NCI-H128 (cell line): ENCODE data around the gene RBBP6.

Source experiments
- DNase-seq: peaks from one replicate; lab custom pipeline; 2025; ENCODE audit not compliant: unreplicated experiment; lab: John Stamatoyannopoulos, UW

RBBP6 gene

DNA sequence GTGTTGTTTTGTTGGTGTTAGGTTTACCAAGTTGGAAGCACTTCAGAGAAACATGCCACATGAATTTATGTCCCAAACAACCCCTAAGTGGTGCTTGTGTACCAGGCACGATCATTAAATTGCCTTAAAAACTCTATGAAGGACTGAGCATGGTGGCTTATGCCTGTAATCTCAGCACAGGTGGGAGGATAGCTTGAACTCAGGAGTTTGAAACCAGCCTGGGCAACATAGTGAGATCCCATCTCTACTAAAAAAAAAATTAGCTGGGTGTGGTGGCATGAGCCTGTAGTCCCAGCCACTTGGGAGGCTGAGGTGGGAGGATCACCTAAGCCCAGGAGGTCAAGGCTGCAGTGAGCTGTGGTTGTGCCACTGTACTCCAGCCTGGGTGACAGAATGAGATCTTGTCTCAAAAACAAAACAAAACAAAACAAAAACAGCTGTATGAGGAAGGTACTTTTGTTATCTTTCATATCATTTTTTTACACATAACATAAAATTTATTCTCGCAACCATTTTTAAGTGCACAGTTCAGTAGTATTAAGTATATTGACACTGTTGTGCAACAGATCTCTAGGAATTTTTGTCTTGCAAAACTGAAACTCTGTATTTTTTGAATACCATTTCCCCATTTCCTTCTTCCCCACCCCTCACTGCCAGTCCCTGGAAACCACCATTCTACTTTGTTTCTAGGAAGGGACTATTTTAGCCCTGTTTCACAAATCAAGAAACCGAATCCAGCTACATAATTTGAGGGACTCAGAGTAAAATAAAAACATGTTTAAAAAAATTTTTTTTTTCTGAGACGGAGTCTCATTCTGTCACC lies 14.3 kb upstream of the RBBP6 start:
- no peak for DNase-seq

DNA sequence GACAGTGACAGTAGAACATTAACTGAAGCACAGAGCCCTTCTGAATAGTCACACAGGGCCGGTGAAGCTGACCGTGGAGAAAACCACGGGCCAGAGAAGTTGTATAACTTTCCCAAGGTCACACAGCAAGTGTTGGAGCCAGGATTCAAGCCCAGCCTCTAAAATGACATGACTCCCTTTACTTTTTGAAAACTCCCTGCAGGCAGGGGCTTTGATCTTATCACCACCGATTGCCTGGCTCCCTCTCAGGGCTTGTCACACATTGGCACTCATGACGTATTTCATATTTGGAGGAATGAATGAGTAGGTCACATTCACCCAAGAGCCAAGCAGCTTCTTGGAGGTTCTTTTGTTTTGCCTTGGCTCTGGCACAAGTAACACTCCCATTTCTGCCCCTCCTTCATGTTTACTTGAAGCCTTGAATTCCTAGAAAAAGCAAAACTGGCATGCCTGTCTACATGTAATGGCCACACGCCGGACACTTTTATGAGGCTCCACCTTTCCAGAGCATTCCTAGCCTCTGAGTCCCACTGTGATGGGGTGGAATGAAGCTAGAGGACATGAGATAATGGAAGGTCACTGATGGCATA lies 13.3 kb upstream of the RBBP6 start:
- no peak for DNase-seq

DNA sequence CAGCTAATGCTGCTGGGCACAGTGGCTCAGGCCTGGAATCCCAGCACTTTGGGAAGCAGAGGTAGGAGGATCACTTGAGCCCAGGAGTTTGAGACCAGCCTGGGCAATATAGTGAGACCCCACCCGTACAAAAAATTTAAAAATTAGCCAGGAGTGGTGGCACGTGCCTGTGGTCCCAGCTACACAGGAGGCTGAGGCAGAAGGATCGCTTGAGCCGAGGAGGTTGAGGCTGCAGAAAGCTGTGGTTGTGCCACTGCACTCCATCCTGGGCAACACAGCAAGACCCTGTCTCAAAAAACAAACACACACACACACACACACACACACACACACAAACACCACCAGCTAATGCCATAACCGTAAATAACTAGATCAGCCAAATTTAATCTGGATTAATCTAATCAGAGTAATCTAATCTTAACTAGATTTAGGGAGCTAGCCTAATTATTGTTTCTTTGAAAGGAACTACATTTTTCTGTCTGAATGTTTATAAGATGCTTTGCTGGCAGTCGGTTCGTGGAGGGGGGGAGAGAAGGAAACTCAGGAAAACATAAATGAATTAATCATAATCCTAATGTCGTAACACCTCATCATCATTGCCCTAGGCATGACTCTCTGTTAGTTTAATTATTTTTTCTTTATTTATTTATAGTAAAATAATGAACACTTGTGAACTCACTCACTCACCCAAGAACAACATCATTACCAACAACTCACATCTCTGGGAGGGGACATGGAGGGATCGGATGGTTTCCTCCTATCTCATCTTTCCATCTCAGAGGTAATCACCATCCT lies 12.5 kb upstream of the RBBP6 start:
- no peak for DNase-seq

DNA sequence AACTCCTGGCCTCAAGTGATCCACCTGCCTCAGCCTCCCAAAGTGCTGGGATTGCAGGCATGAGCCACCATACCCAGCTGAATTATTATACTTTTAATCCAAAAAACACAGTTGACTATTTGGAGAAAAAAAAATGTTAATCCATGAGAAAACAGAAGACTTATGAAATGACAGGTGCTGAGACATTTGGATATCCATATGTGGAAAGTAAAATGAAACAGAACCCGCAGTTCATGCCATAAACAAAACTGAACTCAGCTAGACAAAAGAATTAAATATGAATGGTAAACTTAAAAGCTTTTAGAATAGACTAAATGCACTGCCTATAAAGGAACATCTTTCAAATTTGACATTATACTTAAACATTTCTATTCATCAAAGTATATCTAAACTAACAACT lies 8.2 kb upstream of the RBBP6 start:
- no peak for DNase-seq

DNA sequence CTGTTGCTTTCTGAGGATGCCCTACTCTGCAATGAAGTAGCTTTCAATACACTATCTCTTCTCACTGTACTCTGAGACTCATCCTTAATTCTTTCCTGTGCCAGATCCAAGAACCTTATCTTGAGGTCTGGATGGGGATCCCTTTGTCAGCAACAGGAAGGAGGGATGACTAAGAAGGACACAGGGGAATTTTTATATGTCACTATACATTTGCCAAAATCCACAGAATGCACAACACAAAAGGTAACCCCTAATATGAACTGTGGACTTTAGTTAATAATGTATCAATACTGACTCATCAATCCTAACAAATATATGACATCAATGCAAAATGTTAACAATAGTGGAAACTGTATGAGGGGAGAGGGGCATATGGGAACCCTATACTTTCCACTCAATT lies 4.7 kb upstream of the RBBP6 start:
- no peak for DNase-seq

DNA sequence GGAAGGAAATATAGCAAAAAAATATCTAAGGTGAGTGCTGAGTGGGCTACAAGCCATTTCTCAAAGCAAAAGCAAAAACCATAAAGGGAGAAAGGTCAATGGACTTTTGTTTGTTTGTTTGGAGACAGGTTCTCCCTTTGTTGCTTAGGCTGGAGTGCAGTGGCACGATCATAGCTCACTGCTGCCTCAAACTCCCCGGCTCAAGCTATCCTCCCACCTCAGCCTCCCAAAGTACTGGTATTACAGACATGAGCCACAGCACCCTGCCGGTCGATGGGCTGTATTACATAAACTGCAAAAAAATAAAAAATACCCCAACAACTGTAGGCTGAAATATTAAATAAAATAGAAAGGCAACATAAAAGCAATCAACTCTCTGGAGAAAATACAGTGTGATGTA lies 3.5 kb upstream of the RBBP6 start:
- DNase-seq: no peak

DNA sequence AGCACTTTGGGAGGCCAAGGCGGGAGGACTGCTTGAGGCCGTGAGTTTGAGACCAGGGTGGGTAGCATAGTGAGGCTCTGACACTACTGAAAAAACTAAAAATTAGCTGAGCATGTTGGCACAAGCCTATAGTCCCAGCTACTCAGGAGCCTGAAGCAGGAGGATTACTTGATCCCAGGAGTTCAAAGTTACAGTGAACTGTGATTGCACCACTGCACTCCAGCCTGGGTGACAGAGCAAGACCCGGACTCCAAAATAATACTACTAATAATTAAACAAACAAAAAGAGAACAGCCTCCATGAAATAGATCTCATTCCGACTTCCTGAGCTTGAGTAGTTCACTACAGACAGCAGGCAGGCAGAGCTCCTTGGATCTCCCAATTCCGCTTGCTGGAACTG lies 2.7 kb upstream of the RBBP6 start:
- DNase-seq: no peak

DNA sequence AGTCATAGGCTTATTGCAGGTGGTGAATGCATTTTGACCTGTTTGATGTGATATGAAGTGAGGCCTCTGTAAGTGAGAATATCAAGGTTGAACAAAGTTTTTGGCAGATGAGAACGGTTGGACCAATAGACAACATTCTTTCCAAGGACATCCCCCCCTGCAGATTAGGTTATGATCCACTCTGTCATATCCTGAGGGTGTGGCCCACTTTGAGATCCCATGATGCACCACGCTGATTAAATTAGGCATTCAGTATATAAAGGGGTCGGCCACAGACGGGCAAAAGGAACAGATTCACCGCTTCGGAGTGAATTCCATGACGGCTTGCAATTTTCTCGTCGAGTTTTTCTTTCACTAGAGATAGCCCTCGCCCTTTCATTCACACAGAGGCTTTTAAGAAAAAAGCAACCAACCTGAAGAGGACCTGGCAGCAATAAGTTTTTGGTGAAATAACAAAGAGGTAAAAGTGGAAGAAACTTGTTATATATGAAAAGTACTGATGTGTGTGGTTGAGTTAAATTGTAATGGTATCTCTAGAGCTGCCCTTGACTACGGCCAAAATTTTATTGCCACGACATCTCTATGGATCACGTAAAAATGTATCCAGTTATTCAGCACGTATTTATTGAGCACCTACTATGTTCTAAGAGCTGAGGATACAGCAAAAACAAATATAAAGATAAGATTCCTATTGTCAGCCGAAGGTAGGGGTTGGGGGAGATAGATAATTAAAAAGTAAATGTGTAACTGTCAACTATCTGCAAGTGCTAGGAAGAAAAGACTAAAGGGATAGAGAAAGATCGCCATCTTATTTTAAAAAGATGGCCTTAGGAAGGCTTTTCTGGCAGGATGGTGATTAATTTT lies 1.7 kb upstream of the RBBP6 start:
- DNase-seq: no peak

DNA sequence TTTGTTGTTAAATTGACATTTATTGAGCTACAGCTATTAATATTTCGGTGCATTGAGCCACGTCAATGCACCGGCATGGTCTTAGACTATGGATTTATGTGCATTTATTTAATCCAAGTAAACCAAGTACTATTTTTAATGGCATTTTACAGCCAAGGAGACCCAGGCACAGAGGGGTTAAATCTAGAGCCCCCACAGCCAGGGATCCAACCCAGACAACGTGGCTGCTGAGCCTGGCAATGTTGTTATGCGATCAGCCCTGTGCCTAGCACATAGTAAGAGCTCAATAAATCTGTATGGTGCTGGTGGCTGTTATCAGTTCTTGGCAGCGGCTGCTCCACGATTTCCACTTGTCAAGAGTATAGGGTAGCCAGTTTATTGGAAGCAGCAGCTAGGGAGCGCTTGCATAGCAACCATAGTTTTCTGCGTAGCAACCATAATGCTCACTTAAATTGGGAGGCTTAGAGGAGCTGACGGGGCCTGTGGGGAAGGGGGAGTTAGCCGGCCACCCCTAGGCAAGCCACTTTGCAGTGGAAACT lies 541 bp upstream of the RBBP6 start:
- no peak for DNase-seq

DNA sequence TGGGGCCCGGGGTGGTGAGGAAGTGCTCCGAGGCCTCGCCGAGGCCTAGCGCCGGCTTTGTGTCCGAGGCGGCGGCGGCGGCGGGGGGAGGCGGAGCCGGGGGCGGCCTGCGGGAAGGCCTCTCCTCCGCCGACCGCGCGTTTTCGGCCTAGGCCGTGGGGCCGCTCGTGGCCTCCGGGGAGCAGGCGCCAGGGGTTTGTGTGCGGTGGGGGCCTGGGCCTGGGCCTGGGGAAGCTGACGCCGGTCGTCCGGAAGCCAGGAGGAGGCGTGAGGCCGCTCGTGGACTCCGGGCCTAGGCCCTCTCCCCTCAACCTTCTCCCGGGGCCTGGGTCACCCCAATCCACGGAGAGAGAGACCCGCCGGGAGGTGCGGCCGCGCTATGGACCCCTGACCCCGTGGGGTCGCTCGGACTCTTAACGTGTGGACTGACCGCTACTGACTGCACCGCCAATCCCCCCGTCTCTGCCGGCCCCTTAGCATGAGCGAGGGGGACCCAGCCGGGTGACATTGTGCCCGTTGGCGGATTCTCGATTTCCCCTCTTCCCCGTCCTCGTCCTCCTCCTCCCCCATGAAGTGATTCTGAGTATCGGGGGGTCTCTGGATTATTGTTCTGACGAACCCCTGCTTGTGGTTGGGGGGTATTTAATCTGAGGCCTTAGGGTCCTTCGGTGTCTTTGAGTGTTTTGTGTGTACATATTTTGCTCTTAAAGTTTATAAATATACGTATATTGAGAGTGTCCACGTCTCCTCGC lies 660 bp downstream of the RBBP6 start:
- DNase-seq: no peak

DNA sequence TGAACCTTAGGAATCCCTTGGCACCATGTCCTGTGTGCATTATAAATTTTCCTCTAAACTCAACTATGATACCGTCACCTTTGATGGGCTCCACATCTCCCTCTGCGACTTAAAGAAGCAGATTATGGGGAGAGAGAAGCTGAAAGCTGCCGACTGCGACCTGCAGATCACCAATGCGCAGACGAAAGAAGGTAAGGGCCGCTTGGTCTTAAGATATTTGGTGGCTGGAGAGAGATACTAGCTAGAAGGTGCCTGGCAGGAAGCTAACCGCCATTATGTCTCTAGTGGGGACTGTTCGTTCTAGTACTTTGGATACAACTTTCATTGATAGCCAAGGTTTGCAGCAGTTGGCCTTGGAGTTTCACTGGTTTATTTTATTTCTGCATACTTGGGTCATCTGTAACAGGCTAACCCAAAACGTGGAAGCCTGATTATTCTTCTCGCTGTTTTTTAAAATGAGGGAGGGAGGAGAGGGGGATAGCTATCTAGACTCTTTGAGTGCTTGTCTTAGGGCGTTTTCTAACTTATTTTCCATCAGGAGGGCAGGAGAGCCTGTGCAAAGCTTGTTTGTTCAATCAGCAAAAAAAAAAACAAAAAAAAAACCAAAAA lies 1.3 kb downstream of the RBBP6 start:
- no peak for DNase-seq

DNA sequence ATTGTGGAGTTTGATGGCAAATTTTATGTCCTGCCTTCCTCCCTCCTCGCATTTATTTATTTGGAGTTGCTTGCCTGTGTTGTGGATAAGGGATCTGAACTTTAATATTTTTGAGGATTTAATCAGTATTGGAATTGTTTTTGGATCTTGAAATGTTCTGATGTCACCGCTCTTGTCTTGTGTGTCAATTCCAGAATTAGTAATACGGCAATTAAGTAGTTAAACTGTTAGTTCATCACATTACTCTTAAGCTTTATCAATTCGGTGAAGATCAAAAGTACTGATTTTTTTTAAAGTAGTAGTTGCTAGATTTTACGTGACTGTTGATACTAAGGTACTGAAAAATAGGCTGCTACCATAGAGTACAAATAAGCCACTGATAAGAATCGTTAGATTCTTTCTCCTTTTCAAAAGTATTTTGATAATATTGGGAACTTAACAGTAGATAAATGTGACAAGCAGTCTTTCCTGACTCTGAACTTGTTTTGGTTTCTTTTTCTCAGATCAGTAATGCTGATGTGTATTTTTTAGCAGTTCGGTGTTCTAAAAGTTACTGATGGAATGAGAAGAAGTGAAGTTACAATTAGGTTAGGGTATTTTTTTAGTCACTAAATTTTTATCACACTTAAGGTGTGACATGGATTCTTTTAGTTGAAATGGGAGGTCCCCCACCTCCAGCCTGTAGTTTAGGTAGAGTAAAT lies 2.0 kb downstream of the RBBP6 start:
- DNase-seq: no peak

DNA sequence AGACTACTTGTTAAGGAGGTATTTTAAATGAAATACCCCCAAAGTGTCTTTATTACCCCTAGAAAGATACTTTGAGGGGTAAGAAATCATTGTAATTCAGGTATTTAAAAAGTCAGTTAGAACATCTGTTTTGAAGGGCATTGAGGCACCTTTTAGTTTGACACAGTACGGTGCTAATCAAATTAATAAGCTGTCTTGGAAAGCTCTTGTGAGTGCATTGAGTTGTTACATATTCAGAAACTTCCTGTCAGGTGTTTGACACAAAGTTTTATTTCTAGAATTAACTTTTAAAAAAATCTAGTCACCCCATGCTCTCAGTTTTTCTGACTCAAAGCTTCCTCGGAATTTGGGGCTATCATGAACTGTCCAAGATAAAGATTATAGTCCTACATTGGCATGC lies 4.6 kb downstream of the RBBP6 start:
- DNase-seq: no peak

DNA sequence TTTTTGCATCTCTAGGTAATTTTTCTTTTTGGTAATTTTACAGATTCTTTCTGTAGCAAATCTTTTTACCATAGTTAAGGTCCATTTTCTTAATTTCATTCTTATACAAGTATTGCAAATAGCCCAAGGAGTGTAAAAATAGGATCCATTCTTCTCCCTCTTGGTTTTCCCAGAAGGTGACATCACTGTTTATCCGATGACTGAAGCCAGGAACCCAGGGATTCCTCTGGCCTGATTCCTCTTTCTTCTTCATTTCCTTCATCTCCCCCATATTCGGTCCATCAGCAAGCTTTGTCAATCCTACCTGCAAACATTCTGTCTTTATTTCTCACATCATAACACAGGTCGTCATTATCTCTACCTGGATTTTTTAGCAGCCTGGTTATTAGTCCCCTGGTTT lies 5.3 kb downstream of the RBBP6 start:
- no peak for DNase-seq

DNA sequence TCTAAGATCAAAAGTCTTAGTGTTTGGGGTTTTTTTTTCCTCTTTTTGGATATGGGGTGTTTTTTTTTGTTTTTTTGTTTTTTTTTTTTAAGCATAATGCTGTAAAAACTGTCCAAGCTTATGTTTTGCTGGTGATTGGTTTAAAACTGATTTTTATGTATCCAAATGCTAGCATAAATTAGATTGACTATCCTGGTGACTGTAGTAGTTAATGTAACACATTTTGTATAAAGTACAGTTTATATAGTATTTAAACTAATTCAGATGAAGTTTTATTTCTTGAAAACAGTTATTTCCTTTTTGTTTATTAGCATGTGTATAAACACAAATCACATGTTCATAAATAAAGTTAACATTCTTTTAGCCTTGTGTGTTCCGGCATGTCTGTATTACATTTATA lies 10.9 kb downstream of the RBBP6 start:
- no peak for DNase-seq

DNA sequence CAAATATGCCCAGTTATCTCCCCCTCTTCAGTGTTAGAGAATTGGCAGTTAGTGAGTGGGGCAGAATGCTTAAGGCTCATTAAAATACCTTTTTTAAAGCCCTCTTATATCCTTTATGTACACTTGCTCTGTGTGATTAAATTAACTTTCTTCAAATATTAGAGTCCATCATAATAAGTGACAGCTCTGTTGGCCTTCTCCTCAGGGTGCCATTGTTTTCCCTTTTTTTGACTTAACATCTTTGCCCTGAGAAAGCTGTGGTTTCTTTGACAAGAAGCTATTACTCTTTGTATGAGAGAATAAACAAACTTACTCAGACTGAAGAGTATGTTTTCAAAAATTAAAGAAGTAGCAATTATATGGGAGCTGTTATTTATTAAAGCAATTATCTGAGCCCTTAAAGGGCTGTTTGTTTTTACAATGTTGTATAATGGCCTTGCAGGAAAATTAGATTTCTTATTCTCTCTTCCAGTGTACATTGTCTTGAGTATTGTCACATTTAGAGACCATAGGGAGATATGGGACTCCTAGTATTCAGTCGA lies 13.4 kb downstream of the RBBP6 start:
- no peak for DNase-seq

DNA sequence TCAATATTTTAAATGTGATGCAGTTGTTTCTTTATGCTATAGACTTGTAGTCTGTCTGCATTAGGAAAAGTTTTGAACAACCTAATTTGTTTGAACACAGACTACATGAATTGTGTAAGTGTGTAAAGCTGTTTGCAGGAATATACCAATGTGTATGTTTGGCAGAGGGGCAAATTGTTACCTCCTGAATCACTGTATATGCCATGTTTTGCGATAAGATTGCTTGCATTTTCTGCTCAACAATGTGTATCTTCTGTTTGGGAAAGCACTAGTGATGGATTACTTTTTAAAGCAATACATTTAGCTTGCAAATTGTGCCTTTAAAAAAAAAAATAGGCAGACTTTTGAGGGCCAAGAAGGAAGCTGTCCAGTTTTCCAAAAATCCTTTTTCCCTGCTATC lies 14.6 kb downstream of the RBBP6 start:
- DNase-seq: no peak

DNA sequence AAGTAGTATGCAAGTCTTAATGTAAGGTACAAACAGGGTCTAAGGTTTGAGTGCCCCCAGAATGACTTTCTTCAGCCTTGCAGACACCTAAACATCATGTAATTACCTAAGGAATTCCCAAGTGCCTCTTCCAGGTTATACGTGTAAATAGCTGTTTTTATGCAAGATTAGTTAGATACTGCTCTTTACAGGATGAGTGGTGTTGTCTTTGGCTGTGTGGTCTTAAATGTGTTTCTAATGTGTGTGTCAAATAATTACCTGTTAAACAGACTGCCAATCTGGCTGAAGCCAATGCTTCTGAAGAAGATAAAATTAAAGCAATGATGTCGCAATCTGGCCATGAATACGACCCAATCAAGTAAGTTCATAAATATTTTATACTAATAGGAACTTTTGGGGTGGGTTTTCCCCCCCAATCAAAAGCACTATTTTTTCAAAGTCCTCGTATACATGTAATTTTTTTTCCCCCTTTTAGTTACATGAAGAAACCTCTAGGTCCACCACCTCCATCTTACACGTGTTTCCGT lies 16.0 kb downstream of the RBBP6 start:
- DNase-seq: no peak

DNA sequence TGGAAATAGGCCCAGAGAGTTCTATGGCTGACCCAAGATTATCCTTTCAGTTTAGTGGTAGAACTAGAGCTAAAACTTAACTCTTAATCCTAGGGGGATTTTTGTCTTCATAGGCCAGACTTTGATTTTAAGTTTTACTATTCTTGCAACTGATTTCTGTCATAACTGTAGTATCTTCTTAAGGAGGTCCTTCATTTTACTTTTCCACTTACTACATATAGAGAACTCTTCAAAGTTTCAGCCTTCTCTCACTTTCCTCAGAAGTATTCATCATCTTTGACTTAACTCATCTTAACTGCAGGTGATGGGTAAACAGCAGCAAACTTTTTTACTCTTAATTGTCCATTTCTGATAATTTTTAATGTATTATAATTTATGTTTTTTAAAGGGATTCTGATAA lies 23.4 kb downstream of the RBBP6 start:
- no peak for DNase-seq
